ENCODE measurements around the gene GID8.

GRCh38 chr20:62945771-62946339 lies 7.9 kb downstream of the GID8 start:
- no peak for TF ChIP-seq EZH2phosphoT487 (IDR thresholded peaks at IDR 0.05; ENCODE audit: borderline replicate concordance, low read depth)
- TF ChIP-seq ZBTB33 (IDR thresholded peaks at IDR 0.05; ENCODE audit: borderline replicate concordance, low read depth): no peak
- TF ChIP-seq CTCF (IDR thresholded peaks at IDR 0.05): no peak

All from SK-N-SH (cell line).